DMS79 (cell line): ENCODE results near the gene RPP25.
"Not testable (repeated sequence)": the region's sequence is repeated elsewhere in the genome, so short reads cannot be mapped to it uniquely, and the experiment has no call there.

ENCODE experiments used
- DNase-seq: peaks from one replicate; lab custom pipeline; 2025; lab: John Stamatoyannopoulos, UW

RPP25 gene

GRCh38 chr15:74917676-74918075 is 38.9 kb downstream of the RPP25 start:
- no peak for DNase-seq

GRCh38 chr15:74913799-74914198 is 42.8 kb downstream of the RPP25 start:
- DNase-seq, result not testable (repeated sequence)

- DNase-seq, result no peak
These were observed 43.5 kb downstream of the RPP25 start for GRCh38 chr15:74913041-74913440.

- DNase-seq, result no peak
These were observed 47.9 kb downstream of the RPP25 start for GRCh38 chr15:74908635-74909034.

GRCh38 chr15:74907163-74907870 is 49.3 kb downstream of the RPP25 start:
- no peak for DNase-seq

GRCh38 chr15:74906450-74907162 is 50.0 kb downstream of the RPP25 start, which contains the start of gene FAM219B:
Gene FAM219B (minus strand): TSS chr15:74906851. CDS start chr15:74906800, 51 bp downstream.
- peak; percentile 43 for DNase-seq

- no peak for DNase-seq
These were observed 50.5 kb downstream of the RPP25 start for GRCh38 chr15:74906067-74906449.
